Measurements from ENCODE around the gene GCNA.
A peak's percentile ranks its signal among the peaks of the same experiment; 100 is the strongest.

Gene GCNA

GRCh38 chrX:71578253-71579135 is at the start of gene GCNA:
Gene GCNA (plus strand): TSS chrX:71578437. CDS start chrX:71580822, 2,385 bp downstream.
- no peak for DNase-seq (ENCODE audit: low read depth in 2 of 2)

- no peak for DNase-seq (ENCODE audit: low read depth in 2 of 2)
Observed at GRCh38 chrX:71532078-71532752, 46.0 kb upstream of the GCNA start.

- DNase-seq (ENCODE audit: low read depth in 2 of 2): peak; percentile 92 to 94
Observed at GRCh38 chrX:71532753-71533425, 45.3 kb upstream of the GCNA start, which contains the start of gene OGT. Gene OGT (plus strand): TSS chrX:71533104. CDS start chrX:71533300, 196 bp downstream.

GRCh38 chrX:71533516-71533850 is 44.8 kb upstream of the GCNA start:
- DNase-seq (ENCODE audit: low read depth in 2 of 2): no peak

- no peak for DNase-seq (ENCODE audit: low read depth in 2 of 2)
Observed at GRCh38 chrX:71533851-71534561, 44.2 kb upstream of the GCNA start.

GRCh38 chrX:71534773-71535544 is 43.3 kb upstream of the GCNA start:
- no peak for DNase-seq (ENCODE audit: low read depth in 2 of 2)

- no peak for DNase-seq (ENCODE audit: low read depth in 2 of 2)
Observed at GRCh38 chrX:71536285-71536684, 42.0 kb upstream of the GCNA start.

- DNase-seq (ENCODE audit: low read depth in 2 of 2): no peak
Observed at GRCh38 chrX:71537743-71538142, 40.5 kb upstream of the GCNA start.

- DNase-seq (ENCODE audit: low read depth in 2 of 2): no peak
Observed at GRCh38 chrX:71540801-71541200, 37.4 kb upstream of the GCNA start.

- peak; percentile 48 to 55 for DNase-seq (ENCODE audit: low read depth in 2 of 2)
Observed at GRCh38 chrX:71541210-71542022, 36.8 kb upstream of the GCNA start.

GRCh38 chrX:71542411-71542810 is 35.8 kb upstream of the GCNA start:
- peak; percentile 66 to 80 for DNase-seq (ENCODE audit: low read depth in 2 of 2)

- no peak for DNase-seq (ENCODE audit: low read depth in 2 of 2)
Observed at GRCh38 chrX:71542825-71543224, 35.4 kb upstream of the GCNA start.

GRCh38 chrX:71543316-71543715 is 34.9 kb upstream of the GCNA start:
- DNase-seq (ENCODE audit: low read depth in 2 of 2): peak; percentile 52 to 61

- DNase-seq (ENCODE audit: low read depth in 2 of 2): no peak
Observed at GRCh38 chrX:71545364-71545763, 32.9 kb upstream of the GCNA start.

- DNase-seq (ENCODE audit: low read depth in 2 of 2): no peak
Observed at GRCh38 chrX:71546879-71547278, 31.4 kb upstream of the GCNA start.

GRCh38 chrX:71547339-71547738 is 30.9 kb upstream of the GCNA start:
- DNase-seq (ENCODE audit: low read depth in 2 of 2): no peak

- no peak for DNase-seq (ENCODE audit: low read depth in 2 of 2)
Observed at GRCh38 chrX:71549986-71550385, 28.3 kb upstream of the GCNA start.

- DNase-seq (ENCODE audit: low read depth in 2 of 2): no peak
Observed at GRCh38 chrX:71550578-71550977, 27.7 kb upstream of the GCNA start.

- DNase-seq (ENCODE audit: low read depth in 2 of 2): no peak
Observed at GRCh38 chrX:71556036-71556435, 22.2 kb upstream of the GCNA start.

GRCh38 chrX:71558920-71559319 is 19.3 kb upstream of the GCNA start:
- no peak for DNase-seq (ENCODE audit: low read depth in 2 of 2)
